Fibroblast of peridontal ligament (primary cell): Measurements from ENCODE around the gene CALML5.

ENCODE experiments used
- DNase-seq: peaks from one replicate; pipeline ENCODE4 v3.0.0-alpha.2; 2010; ENCODE audit errors: extremely low read depth

The CALML5 gene

DNA sequence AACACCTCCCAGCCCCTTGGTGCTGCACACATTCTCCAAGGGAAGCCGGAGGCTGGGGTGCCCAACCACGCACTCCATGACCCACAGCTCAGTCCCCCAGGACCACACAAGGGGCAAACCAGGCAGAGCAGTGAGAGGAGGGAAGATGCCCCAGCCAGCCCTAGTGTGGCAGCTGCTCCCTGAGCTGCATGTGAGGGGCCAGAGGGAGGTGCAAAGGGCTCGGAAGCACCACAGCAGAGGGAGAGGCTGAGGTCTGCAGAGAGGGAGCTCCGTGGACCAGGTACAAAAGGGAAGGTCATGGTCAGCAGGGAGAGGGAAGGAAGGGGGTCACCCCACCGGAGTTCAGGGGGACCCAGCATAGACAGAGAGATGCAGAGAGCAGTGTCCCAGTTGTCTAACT is 1.5 kb upstream of the CALML5 start:
- DNase-seq: no peak

DNA sequence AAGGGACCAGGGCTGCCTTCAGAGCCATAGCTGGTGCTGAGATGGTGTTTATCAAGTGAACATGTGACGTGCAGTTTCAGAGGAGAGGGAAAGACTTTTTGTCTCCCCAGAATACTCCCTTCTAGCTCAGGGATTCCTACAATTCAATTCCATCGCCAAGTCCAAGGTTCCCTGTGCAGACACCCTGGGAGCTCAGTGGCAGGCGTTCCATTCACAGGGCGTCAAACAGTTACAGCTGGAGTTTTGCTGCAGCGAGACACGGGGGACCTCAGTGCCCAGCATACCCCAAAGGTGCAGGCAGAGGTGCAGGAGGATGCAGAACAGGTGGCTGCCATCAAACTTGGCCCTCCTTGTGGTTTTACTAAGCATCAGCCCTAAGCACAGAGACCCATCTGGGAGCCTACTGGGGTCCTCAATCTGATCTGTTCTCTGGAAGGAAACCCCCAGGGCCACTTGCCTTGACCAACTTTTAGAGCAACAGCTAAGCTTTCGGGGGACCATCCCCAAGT is 846 bp upstream of the CALML5 start:
- no peak for DNase-seq

DNA sequence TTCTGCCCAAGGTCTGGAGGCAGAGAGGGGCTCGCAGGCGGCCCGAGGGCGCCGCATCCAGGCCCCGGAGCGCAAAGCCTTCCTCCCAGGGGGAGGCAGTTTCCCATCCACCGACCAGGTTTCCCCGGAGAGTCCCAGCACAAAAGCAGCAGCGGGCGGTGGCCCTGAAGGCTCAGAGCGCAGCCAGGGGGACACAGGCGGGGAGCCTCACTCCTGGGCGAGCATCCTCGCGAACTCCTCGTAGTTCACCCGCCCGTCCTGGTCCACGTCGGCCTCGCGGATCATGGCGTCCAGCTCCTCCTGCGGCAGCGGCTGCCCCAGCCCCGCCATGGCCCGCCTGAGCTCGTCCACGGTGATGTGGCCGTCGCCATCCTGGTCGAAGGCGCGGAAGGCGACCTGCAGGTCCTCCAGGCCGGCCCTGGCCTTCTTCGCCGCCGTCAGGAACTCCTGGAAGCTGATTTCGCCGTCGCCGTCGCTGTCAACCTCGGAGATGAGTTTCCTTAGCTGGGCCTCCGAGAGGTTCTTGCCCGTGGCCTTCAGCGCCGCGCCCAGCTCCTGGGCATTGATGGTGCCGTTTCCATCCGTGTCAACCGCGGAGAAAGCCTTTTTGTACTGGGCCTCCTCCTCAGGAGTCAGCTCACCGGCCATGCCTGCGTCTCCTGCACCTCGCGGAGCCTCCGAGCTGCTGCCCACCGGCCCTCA is 428 bp downstream of the CALML5 start:
- DNase-seq: no peak

DNA sequence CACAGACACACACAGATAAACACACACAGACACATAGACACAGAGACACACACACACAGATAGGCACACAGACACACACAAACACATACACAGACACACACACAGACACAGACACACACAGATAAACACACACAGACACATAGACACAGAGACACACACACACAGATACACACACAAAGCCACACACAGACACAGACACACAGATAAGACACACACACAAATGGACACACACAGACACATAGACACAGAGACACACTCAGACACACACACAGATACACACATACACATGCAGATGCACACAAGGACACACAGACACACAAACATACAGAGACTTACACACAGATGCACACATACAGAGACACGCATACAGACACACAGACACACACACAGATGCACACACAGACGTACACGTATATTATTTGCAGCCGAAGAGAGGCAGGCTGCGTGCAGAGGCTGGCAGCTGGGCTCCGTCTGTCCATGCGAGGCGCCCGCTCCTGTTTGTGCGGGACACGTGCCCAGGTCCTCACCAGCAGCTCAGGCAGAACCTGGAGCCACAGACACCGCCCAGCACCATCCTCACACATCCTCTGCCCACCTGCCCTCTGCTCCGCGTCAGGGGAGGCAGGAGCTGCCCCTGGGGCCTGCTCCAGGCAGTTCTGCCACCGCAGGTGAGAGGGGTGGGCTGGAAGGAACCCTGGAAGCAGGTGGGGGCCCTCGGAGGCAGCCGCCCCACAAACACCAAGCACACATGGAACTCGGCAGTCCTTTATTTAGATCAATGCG is 1.2 kb downstream of the CALML5 start:
- DNase-seq: no peak

DNA sequence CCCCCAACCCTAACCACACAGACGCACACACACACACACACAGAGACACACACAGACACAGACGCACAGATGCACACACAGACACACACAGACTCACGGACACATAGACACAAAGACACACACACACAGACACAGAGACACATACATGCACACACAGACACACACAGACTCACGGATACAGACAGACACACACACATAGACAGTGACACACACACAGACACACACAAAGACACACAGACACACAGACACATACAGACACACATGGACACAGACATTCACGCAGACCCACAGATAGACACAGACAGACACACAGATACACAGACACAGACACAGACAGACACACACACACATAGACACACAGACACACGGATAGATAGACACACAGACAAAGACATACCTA is 2.1 kb downstream of the CALML5 start:
- no peak for DNase-seq

DNA sequence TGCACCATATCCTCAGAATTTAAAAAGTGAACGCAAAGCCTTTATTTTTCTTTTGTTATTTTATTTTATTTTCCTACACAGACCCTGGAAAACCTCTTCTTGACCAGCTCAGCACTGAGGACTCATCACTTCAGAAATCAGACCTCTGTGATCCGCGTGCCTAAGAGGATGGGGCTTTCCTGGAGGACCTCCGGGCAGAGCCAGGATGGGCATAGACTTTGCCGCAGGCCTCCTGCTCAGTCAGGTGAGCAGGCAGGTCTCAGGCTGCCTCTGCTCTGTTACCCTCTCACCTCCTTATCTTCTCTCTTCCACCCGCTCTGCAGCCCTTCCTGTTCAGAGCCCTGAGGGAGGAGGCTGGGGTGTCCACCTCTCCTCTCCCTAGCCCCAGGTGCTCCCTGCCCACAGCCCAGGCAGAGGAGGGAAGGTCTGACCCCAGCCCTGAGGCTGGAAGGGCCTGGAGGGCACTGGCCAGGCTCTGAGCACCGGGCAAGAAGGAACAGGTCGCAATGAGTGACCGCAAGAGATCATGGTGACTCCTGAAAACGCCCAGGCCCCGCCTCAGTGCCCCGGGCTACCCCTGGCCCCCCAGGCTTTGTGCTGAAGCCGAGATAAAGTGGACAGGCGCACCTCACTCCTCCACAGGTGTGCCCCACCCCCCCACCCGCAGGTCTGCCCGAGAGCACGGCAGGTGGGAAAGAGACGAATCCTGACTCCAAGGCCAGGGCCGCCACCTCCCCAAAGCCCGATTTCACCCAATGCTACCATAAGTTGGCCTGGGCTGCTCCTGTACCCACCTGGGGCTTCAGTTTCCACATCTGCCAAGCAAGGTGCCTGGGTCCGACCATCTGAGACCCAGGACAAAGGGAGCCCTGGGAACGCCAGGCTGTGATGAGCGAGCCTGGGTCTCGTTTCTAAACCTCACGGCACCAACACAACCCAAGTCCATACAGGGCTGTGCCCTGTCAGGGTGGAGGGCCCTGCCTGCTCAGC is 2.8 kb downstream of the CALML5 start:
- DNase-seq: no peak

DNA sequence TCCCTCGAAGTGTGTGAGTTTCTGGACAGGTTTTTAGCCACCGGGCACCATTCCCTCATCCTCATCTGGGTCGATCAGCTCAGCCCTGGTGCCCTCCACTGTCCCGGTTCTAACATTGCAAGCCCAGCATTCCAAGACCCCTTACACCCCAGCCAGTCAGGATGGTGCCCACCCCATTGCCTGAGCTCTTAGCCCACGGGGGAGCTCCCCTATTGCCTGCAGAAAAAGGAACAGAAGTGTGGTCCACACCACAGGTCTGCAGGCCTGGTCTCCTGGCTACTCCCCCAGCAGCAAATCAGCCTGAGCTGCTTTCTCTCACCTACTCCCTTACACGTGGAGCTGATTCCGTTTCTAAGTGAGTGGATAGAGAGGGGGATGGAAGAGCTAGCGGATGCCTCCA is 4.8 kb downstream of the CALML5 start:
- no peak for DNase-seq

DNA sequence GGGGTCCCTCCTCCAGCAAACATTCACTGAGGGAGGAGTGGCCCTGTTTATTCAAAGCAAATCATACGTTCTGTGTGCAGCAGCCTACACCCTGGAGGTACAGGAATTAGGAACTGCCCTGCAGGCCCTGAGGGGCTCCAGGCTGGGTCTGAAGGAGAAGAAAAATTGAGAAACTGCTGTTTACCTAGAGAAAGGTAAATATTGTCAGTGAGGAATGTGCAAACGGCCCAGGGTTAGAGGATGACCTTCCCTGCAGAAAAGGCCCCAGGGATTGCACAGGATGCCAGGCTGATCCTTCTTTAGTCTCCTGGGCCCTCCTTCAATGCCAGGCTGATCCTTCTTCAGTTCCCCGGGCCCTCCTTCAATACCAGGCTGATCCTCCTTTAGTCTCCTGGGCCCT is 5.7 kb downstream of the CALML5 start:
- no peak for DNase-seq

DNA sequence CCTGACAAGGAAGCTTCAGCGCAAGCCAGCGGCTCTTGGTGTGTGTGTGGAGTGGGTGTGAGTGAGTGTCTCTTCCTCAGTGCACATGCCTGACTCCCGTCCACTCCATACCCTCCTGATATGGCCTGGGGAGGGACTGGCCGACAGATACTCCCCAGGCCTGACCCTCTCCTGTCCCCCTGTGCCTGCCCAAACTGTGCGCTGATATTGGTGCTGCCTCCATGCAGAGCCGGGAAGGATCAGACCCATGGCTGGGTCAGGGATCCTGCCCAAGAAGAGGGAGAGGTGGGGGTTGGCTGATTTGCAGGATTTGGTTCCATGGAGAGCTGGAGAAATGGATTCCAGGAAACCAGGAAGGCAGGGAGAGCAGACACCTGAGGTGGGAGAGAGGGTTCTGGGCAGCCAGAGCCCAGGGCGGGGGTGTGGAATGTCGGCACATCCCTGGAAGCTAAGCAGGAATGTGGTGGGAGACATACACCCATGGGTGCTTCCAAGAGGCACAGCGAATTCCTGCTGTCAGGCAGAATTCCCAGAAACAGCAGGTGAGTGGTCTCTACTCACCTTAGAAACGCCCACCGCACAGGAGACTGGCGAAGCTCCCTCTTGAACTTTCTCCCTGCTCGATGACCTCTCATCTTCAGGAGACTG is 6.3 kb downstream of the CALML5 start:
- DNase-seq: no peak

DNA sequence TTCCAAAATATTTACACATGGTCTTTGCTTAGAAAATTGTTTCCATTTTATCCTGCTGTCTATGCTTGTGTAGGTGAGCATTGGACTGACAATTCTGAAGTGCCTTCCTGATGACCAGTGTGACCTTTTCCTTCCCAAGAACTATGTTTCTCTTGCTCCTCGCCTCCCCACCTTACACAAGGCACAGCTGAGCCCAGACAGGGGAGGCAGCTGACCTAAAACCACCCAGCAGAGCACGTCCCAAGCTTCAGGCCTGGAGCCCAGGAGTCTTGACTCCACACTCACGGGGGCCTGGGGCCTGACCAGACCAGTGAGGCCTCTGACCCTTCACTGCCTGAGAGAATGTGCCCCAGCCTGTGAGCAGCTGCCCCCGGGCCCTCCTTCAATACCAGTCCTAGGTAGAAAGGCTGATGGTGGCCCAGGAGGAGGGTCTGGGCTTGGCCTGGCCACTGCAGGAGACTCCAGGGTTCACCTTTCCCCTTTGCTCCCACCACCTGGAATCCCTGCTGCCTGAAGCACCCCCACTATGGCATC is 7.0 kb downstream of the CALML5 start:
- no peak for DNase-seq

DNA sequence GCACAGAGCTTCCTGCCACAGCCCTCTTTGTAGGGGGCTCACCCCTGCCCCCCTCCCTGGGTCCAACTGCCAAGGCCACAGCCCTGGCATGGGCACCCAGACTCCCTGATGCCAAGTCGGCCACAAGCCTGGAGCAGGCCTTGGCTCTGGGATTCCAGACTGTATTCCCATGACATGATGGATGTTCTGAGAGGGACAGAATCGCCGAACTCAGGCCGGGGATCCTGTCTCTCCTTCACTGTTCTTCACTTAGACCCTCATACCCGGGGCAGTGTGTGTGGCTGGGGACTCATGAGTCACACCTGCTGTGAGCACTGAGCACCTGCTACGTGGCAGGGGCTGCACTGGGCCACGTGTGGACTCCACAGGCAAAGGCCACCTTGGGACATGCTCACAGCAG is 7.9 kb downstream of the CALML5 start:
- no peak for DNase-seq

DNA sequence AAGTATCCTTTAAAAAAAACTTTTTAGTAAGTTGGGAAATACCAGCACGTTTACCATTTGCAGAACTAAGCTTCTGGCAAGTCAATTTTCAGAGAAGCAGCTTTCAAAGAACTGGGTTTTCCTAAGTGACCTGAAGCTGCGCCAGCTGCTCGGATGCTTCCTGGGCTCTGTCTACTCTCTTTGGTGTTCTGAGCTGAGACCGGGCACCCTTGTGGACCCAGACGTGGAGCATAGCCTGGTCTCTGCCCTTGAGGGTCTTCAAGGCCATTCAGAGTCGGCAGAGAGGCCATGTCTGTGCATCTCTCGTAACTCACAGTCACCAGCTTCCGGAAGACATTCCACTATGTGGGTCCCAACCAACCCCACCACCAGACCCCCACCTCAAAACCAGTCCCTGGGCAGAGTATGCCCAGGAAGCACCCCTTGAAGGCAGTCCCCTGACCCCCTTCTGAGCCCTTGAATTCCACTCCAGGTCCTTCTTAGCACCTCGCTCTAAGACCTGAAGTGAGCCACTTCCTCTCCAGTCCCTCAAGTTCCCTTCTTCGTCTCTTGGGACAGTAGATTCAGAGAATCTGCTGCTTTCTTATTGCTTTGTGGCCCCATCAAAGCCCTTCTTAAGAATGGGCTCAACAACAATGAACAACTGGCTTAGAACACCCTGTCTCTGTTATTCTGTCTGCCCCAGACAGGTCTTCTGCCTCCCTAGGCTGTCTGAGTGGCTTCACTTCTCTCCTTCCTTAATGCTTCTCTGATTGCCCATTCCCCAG is 8.5 kb downstream of the CALML5 start:
- no peak for DNase-seq

DNA sequence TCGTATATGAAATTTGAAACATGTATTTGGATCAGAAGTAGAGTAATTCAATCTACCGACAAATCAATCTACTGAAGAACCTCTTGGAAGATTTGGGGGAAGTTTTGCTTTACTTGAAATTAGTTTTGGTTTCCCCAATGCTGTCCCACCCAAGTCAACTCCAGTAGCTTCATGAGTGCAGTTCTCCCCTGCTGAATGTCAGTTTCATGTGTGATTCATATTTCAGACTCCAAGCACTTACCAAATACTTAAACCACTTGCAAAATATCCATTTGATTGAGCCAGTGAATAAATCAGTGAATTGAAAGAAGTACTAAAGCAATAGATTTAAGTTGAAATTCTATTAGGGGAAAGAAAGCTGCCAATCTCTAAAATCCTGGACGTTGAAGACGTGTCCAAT is 9.3 kb downstream of the CALML5 start:
- DNase-seq: peak; percentile 16

DNA sequence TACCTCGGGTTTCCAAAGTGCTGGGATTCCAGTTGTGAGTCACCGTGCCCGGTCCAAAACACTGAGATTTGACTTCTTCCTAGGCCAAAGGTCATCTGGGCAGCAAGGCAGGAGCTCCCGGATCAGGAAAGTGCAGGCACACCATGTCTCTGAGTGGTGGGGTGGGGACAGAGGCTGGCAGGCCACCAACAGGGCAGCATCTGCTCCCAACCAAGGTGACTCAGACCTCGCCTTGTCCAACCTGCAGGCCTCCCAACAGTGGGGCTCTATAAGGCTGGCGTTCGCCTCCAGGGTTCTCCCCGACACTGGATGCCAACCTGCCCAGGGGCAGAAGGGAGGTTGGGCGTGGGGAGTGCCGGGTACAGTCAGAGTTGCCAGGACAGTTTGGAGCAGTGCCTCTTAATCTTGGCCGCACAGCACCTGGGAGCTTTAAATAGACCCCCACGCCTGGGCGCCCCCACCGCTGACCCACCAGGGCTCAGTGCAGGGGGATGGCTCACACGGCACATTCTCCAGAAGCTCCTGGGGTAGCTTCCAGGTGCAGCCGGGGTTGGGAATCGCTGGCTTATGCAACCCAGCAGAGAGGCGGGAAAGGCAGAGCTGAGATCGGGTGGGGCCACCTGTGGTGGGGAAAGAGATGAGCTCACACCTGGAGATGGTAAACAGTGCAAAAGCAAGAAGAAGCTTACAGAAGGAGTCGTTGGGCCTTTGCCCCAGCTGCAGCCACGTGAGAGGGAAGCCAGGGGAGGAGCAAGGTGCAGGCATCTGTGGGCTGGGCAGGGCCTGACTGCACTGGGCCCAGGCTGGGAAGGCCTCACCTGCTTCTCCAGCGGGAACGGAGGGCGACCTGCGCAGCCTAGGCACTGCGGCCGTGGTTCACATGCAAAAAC is 10.9 kb downstream of the CALML5 start:
- DNase-seq: no peak

DNA sequence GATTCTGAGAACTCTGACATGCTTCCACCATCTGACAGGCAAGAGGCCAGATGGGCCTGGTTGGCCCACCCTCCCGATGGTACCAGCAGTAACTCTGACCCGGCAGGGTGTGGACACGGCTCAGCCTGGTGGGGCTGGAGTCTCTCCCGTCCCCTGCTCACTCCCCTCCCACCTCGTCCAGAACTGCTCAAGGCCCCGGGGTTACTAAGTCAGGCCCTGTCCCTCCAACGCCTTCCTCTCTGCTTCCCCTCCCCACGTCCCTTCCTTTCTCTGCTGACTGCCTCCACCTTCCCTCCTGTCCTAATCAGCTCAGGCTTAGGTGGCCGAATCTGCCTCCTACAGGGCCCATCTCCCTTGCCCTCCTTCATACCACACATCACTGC is 12.5 kb downstream of the CALML5 start:
- DNase-seq: no peak

DNA sequence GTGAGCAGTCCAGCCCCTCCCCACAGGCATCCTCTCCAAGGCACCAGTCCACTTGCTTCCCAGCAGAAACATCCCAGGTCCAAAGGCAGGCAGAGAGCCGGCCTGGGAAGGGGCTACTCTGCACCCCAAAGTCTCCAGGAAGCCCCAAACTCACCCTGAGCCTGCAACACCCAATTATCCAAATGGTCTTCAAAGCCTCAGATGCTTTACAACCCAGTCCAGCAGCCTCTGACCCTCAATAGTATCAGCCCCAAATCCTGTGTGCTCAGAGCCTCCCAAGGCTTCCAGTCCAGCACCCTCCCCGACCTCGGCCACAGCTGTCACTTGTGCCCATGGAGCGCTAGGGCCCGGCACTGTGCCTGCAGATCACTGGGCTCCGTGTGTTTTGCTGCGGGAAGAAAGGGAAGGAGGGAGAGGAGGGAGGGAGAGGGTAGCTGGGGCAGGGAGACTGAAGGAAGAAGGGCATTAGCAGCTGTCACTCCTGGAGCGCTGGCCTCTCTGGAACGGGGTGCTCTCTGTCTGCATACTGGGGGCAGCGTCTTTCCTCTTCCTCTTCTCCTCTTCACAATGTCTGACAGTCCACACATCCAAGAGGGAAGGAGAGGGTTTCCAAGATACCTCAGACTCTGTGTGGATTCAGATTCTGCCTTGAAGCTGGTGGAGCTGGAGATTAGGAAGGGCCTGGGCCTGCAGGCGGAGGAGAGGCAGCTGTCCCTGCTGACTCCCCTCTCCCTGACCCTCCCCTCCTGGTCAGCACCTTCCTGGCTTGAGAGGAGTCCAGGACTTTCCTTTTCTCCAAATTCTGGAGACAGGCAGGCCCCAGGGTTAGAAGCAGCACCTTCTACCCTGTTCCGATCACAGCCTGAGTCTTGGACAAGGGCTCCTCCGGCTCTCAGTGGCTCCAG is 13.2 kb downstream of the CALML5 start:
- DNase-seq: no peak

DNA sequence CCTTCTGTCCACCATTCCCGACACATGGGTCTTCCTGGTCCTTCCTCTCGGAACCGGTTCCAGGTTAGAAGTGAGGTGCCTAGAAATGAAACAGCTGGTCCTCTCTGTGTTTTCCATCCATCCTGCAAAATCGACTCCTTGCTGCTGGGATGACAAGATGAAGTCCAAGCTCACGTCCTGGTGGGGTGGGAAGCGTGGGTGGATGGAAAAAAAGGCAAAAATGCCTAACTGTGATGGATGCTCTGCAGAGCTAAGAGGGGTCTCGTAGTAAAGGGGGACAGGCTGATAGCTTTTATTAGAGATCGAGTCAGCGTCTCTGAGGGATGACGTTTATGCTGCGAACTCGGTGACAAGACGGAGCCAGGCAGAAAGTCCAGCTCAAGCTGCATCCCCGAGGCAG is 14.1 kb downstream of the CALML5 start:
- DNase-seq: no peak

DNA sequence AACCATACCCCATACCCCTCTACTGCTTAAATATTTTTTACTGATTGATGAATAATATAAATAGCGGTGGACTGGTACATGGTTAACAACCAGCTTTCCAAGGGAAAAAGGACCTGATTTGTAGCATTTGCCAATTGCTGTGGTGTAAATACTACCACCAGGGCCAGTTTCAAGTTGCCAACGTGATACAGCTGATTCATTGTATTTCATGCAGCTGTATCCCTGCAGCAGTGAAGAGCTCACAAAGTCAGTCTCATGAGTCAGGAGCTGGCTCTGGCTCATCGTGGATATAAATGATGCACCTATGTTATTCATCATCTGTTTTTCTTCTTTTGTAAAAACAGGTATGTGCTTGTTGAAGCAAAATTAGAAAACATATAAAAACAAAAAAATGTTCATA is 15.2 kb downstream of the CALML5 start:
- DNase-seq: no peak

DNA sequence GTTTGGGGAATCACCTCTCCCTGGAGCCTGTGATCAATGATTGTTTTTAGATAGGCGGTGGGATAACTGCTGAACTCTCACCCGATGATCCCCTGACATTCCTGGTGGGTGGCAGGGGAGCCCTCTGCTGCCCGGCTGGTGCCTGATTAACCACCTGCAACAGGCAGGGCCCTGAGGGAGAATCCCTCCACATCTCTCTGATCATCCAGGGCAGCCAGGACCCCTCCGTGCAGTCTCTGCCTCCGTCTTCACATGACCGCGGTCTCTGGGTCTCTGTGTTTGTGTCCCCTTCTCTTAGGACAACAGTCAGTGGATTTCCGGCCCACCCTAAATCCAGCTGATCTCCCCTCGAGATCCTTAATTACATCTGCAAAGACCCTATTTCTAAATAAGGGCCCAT is 17.4 kb downstream of the CALML5 start:
- DNase-seq: no peak
